Islet precursor cell (in vitro differentiated cells): ENCODE results near the gene SUDS3.

Source experiments
- DNase-seq: peaks from one replicate; pipeline ENCODE4 v3.0.0-alpha.2; 2018

Gene SUDS3

DNA sequence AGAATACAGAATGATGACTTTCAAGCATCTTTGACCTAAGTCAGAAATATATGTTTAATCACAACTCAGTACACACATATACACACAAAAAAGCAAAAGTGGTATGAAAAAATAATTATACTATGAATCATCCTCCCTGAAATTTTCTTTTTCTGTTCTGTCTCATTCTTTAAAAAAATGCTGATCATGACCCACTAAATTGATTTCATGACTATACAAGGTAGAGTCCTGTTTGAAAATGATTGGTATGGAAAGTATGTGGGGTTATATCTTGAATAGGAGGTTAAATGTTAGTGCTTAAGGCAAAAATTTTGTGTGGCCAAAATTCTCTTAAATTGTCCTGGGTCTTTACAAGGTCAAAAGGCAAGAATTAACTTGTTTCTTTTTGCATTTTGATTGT lies 80.4 kb downstream of the SUDS3 start:
- no peak for DNase-seq

DNA sequence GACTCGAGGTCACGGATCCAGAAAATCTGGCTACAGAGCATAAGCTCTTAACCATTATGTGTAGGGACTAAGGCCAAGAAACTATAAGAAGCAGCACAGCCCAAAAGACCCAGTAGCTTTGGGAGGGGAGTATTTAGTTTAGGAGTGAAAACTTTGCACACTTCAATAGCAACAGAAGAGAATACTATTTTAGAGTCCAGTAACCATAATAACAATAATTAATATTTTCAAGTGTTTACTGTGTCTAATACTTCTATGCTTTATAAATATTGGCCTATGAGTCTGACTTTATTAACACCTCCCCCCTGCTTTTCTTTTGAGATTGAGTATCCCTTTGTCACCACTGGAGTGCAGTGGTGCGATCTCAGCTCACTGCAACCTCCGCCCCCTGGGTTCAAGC lies 82.8 kb downstream of the SUDS3 start:
- peak; percentile 6 for DNase-seq

DNA sequence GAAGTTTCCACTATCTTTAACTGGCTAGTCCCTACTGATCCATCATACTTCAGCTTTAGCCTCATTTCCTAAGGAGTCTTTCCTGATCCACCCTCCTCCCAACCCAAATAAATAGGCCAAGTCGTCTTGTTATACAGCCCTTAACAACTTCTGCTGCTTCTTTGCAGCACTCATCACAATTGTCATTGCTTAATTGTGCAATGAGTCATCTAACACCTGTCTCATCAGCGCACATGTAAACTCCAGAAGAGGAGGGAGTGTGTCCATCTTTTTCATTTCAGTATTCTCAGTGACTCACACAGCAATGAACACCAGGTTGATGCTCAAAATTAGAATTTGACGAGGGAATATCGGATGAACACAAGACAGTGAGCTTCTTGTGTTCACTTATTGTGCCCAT lies 87.3 kb downstream of the SUDS3 start:
- peak; percentile 10 for DNase-seq

DNA sequence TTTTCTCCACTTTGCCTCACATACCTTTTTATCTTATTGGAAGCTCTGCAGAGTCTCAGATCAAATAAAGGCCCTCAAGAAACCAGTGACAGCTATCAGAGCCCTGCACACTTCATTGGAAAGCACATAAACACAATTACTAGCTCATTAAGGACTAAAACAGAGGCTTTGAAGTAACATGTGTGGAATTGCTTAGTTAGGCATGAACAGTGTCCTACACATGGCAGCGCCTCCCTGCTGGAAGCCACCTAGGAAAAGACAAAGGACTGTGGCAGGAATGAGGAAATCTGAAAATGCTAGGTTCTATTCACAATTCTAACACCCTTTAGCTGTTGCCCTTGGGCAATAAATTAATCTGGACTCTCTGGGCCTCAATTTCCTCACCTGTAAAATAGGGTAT lies 89.4 kb downstream of the SUDS3 start:
- DNase-seq: peak; percentile 35
